ENCODE results near the gene GPR142.

GPR142 gene

GRCh38 chr17:74371653-74372147 is 4.4 kb downstream of the GPR142 start:
- DNase-seq: no peak

- no peak for DNase-seq
These were observed 5.1 kb downstream of the GPR142 start for GRCh38 chr17:74372426-74372825.

GRCh38 chr17:74373838-74374606 is 6.7 kb downstream of the GPR142 start:
- no peak for DNase-seq

DNA sequence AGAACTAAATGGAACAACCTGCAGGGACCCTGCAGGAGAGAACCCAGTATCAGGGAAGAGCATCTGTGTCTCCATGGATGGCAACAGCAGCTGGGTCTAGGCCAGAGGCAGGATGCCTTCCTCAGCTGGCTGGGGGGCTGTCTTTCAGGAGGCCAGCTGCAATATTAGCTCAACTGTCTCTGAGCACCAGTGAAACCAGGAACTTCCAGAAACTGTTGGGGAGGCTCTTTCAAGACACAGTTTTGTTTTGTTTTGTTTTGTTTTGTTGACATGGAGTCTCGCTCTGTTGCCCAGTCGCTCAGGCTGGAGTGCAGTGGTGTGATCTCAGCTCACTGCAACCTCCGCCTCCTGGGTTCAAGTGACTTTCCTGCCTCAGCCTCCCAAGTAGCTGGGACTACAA is 7.6 kb downstream of the GPR142 start:
- no peak for DNase-seq

DNA sequence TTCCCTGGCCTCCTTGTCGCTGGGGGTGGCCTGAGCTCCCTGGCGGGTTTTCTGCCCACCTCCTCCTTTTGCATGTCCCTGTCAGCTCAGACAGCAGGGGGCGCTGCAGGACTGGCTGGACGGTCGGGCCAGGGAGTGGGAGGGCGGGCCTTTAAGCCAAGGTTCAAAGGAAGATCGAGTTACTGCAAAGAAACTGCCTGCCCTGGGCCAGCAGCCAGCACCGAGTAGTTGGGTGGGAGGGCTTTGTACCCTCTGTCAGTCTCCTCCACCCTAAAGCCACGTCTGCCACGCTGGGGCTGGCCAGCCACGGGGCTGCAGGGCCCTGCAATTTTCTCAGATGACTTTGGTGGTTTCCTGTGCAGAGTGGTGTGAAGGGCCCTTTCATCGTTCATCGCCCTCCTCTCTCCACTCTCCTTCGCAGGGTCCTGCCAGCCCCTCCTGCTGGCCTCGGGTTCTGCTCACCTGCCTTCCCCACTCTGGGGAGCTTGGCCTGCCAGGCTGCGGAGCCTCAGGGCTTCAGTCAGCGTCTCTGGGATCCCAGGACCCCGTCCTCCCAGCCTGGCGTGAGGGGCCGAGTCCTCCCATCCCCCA is 12.3 kb downstream of the GPR142 start:
- peak; percentile 93 for DNase-seq

- peak; percentile 50 for DNase-seq
These were observed 13.0 kb downstream of the GPR142 start for GRCh38 chr17:74380086-74380958.

- DNase-seq: peak; percentile 39
These were observed 13.9 kb downstream of the GPR142 start for GRCh38 chr17:74380959-74381808.

GRCh38 chr17:74383141-74383540 is 15.8 kb downstream of the GPR142 start:
- no peak for DNase-seq

- no peak for DNase-seq
These were observed 17.9 kb downstream of the GPR142 start for GRCh38 chr17:74385201-74385600.

DNA sequence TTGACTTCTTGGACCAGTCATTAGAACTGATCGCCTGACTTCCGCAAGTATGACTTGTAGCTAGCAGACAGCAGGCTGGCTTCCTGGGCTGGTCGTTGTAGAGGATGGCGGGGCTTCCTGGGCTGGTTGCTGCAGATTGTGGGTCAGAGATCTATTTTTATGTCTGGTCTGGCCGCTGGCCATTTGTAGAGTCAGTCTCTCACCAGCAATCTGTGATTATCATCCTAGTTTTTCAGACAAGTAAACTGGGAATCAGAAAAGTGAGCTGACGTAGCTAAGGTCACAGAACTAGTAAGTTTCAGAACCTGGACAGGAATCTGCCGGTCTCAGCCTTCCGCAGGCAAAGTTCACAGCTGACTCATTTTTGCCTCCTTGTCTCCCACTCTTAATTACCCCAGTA is 19.1 kb downstream of the GPR142 start:
- peak; percentile 72 for DNase-seq

GRCh38 chr17:74387365-74388218 is 20.3 kb downstream of the GPR142 start:
- DNase-seq: no peak

GRCh38 chr17:74389084-74389753 is 21.9 kb downstream of the GPR142 start:
- DNase-seq: no peak

GRCh38 chr17:74389937-74390679 is 22.8 kb downstream of the GPR142 start:
- no peak for DNase-seq

GRCh38 chr17:74390680-74391653 is 23.7 kb downstream of the GPR142 start:
- no peak for DNase-seq

GRCh38 chr17:74391771-74392170 is 24.5 kb downstream of the GPR142 start:
- peak; percentile 56 for DNase-seq

DNA sequence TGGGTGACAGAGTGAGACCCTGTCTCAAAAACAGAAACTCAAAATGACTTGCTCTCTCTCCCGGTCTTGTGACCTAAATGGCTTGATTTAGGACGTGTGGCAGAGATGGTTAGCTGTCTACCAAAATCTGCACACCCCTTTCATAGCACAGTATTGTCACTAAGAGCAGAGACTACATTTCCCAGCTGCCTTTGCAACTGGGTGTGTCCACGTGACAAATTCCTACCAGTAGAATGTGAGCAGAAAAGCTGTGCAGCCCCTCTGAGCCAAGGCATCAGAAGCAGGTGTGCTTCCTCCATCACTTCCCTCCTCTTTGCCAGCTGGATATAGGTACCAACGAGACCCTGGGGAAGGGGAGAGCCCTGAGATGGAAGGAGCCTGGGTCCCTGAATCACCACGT is 25.5 kb downstream of the GPR142 start:
- DNase-seq: peak; percentile 10

- DNase-seq: no peak
These were observed 26.1 kb downstream of the GPR142 start for GRCh38 chr17:74393346-74393942.

- DNase-seq: no peak
These were observed 27.1 kb downstream of the GPR142 start for GRCh38 chr17:74394275-74394950.
